Measurements from ENCODE around the gene LPXN. TPM values are rescaled to one million over a fixed set of nuclear protein-coding genes. Genes with fewer than 3 reads are reported as not detected.

LPXN gene
- total and polyA plus RNA-seq, 10 of the 15 experiments (the other 5 are each of a cell fraction or from before 2014, with no cell fraction given) = 131 to 349 (median 201) TPM

- peak; percentile 53; the same call in 1 of the 2 replicates for TF ChIP-seq CBFB (IDR thresholded peaks at IDR 0.05; ENCODE audit: low read depth)
- TF ChIP-seq HCFC1 (IDR thresholded peaks at IDR 0.05; ENCODE audit: low read length) = no peak
- TF ChIP-seq, protein P1, sequence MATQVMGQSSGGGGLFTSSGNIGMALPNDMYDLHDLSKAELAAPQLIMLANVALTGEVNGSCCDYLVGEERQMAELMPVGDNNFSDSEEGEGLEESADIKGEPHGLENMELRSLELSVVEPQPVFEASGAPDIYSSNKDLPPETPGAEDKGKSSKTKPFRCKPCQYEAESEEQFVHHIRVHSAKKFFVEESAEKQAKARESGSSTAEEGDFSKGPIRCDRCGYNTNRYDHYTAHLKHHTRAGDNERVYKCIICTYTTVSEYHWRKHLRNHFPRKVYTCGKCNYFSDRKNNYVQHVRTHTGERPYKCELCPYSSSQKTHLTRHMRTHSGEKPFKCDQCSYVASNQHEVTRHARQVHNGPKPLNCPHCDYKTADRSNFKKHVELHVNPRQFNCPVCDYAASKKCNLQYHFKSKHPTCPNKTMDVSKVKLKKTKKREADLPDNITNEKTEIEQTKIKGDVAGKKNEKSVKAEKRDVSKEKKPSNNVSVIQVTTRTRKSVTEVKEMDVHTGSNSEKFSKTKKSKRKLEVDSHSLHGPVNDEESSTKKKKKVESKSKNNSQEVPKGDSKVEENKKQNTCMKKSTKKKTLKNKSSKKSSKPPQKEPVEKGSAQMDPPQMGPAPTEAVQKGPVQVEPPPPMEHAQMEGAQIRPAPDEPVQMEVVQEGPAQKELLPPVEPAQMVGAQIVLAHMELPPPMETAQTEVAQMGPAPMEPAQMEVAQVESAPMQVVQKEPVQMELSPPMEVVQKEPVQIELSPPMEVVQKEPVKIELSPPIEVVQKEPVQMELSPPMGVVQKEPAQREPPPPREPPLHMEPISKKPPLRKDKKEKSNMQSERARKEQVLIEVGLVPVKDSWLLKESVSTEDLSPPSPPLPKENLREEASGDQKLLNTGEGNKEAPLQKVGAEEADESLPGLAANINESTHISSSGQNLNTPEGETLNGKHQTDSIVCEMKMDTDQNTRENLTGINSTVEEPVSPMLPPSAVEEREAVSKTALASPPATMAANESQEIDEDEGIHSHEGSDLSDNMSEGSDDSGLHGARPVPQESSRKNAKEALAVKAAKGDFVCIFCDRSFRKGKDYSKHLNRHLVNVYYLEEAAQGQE (IDR thresholded peaks at IDR 0.05; ENCODE audit: low read depth, low read length) = no peak
- TF ChIP-seq DPF2 (IDR thresholded peaks at IDR 0.05) = peak; percentile 87
- TF ChIP-seq ZNF24 (IDR thresholded peaks at IDR 0.05) = no peak
- TF ChIP-seq CEBPZ (IDR thresholded peaks at IDR 0.05; ENCODE audit: low read depth, low read length) = no peak
- no peak for TF ChIP-seq ZNF384 (IDR thresholded peaks at IDR 0.05; ENCODE audit: borderline replicate concordance, low read depth, low read length)
- TF ChIP-seq POLR2AphosphoS5 (IDR thresholded peaks at IDR 0.05; ENCODE audit: low read length) = peak; percentile 85
- peak; percentile 31 to 36; a peak in 1 of 4 replicates for TF ChIP-seq BHLHE40 (IDR thresholded peaks at IDR 0.05; ENCODE audit: borderline replicate concordance in 1 of 2, low read depth in 2 of 2, low read length in 1 of 2)
- TF ChIP-seq ASH2L (IDR thresholded peaks at IDR 0.05; ENCODE audit: borderline replicate concordance, low read depth) = no peak
- peak; percentile 55 for TF ChIP-seq NR2C1 (IDR thresholded peaks at IDR 0.05)
- TF ChIP-seq MEF2B (IDR thresholded peaks at IDR 0.05; ENCODE audit: partially characterized antibody, poor library complexity, severe bottlenecking) = peak; percentile 89
- no peak for TF ChIP-seq TCF12 (IDR thresholded peaks at IDR 0.05; ENCODE audit: low read depth, low read length)
- TF ChIP-seq, protein P2, sequence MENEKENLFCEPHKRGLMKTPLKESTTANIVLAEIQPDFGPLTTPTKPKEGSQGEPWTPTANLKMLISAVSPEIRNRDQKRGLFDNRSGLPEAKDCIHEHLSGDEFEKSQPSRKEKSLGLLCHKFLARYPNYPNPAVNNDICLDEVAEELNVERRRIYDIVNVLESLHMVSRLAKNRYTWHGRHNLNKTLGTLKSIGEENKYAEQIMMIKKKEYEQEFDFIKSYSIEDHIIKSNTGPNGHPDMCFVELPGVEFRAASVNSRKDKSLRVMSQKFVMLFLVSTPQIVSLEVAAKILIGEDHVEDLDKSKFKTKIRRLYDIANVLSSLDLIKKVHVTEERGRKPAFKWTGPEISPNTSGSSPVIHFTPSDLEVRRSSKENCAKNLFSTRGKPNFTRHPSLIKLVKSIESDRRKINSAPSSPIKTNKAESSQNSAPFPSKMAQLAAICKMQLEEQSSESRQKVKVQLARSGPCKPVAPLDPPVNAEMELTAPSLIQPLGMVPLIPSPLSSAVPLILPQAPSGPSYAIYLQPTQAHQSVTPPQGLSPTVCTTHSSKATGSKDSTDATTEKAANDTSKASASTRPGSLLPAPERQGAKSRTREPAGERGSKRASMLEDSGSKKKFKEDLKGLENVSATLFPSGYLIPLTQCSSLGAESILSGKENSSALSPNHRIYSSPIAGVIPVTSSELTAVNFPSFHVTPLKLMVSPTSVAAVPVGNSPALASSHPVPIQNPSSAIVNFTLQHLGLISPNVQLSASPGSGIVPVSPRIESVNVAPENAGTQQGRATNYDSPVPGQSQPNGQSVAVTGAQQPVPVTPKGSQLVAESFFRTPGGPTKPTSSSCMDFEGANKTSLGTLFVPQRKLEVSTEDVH (IDR thresholded peaks at IDR 0.05; ENCODE audit: low read depth, partially characterized antibody) = no peak
- TF ChIP-seq SREBF1 (IDR thresholded peaks at IDR 0.05; ENCODE audit: low read length) = no peak
- TF ChIP-seq GABPA (IDR thresholded peaks at IDR 0.05; ENCODE audit: low read depth) = peak; percentile 19; the same call in 1 of the 2 replicates
- peak in 1 of 2 experiments; percentile 62; a peak in 3 of 4 replicates for TF ChIP-seq EP300 (IDR thresholded peaks at IDR 0.05; ENCODE audit: borderline replicate concordance in 1 of 2, control insufficient read depth in 1 of 2, low read depth in 2 of 2, low read length in 2 of 2)
- no peak for TF ChIP-seq RELA (IDR thresholded peaks at IDR 0.05; ENCODE audit: borderline replicate concordance, partially characterized antibody)
- peak; percentile 23; the same call in 1 of the 2 replicates for TF ChIP-seq MEF2A (IDR thresholded peaks at IDR 0.05; ENCODE audit: insufficient read depth, low read depth, low read length)
These were observed 2.1 kb downstream of the LPXN start (continued) for GRCh38 chr11:58573451-58574104.

All from GM12878 (cell line).